ENCODE results near the gene RORC. TPM values are rescaled to one million over a fixed set of nuclear protein-coding genes. Genes with fewer than 3 reads are reported as not detected.

The RORC gene
- total and polyA plus RNA-seq, 2 of the 8 experiments (the other 6 are each of a cell fraction or from before 2014, with no cell fraction given): 0.44 to 0.54 TPM

DNA sequence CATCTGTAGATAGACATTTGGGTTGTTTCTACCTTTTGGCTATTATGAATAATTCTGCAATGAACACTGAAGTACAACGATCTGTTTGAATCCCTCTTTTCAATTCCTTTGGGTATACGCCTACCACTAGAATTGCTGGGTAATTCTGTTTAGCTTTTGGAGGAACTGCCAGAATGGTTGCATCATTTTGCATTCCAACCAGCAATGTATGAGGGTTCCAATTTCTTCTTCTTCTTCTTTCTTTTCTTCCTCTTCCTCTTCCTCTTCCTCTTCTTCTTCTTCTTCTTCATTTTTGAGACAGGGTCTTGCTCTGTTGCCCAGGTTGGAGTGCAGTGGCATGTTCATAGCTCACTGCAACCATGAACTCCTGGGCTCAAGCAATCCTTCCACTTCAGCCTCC, 35.7 kb upstream of the RORC start:
- H3K9me3 ChIP-seq (ENCODE audit: insufficient read depth in 2 of 2, low read depth in 1 of 2, low read length in 1 of 2): no peaks in the 10 kb centered on the region
- no peak overlapping the region for H3K56ac ChIP-seq (replicated peaks; ENCODE audit: insufficient read length, low read depth, low read length)
- H3K4me2 ChIP-seq (ENCODE audit: insufficient read depth in 1 of 2, low read depth in 2 of 2, low read length in 2 of 2): no peak overlapping the region
- no peaks in the 10 kb centered on the region for H3K36me3 ChIP-seq (ENCODE audit: control insufficient read depth in 2 of 4, insufficient read depth in 4 of 4, low read length in 3 of 4)
- FAIRE-seq (no peak), DNase-seq (ENCODE audit: low read depth in 1 of 2, low spot score in 2 of 2) (no peak)
- peaks cover 4 to 23% (median 9%) of the 10 kb centered on the region in 4 experiments; a peak in 5 of 7 replicates for H3K27me3 ChIP-seq (replicated peaks in 1 of 4; ENCODE audit: control insufficient read depth in 3 of 4, extremely low read depth in 1 of 4, insufficient read depth in 3 of 4, low read length in 3 of 4)
- no peak overlapping the region for H4K91ac ChIP-seq (replicated peaks; ENCODE audit: insufficient read length, low read length)
- no peaks in the 10 kb centered on the region for H3K79me1 ChIP-seq (ENCODE audit: low read depth, low read length)
- 0 out of 7 replicates have a peak, but pooled peaks cover 0 to 4% (median 0%) of the 10 kb centered on the region in 4 experiments for H3K4me1 ChIP-seq (replicated peaks in 1 of 4; ENCODE audit: control insufficient read depth in 3 of 4, insufficient read depth in 4 of 4, low read length in 3 of 4)
- no peak overlapping the region for H4K5ac ChIP-seq (ENCODE audit: insufficient read length, low read depth, low read length)
- CTCF ChIA-PET (ENCODE audit: partially characterized antibody): interaction anchor here (1.3 kb wide), 1 partner anchor 147 kb away, joined by 3 read pairs; no protein-coding TSS in a partner anchor
- H3K9ac ChIP-seq (replicated peaks in 1 of 4; ENCODE audit: extremely low read depth in 1 of 4, low read depth in 3 of 4, low read length in 3 of 4): no peak overlapping the region
- no peak overlapping the region for H3K27ac ChIP-seq (ENCODE audit: low read depth, low read length)
- 89% methylated on average over 2 of the region's 2 CpGs; no CpG with 5 or more reads in 1 of the 2 experiments for WGBS, 2 experiments (ENCODE audit: extremely low coverage in 1 of 2, insufficient coverage in 1 of 2, insufficient read length in 1 of 2, insufficient replicate concordance in 2 of 2, low coverage in 1 of 2, low lambda C conversion rate in 2 of 2, missing lambda C conversion rate in 1 of 2)
- H2BK120ac ChIP-seq (replicated peaks; ENCODE audit: low read depth, low read length): no peak overlapping the region
- H2AFZ ChIP-seq (ENCODE audit: low read length): no peak overlapping the region
- H2BK5ac ChIP-seq (ENCODE audit: low read depth, low read length): no peak overlapping the region
- H3K18ac ChIP-seq (ENCODE audit: extremely low read depth, low read length): no peak overlapping the region
- no peaks in the 10 kb centered on the region for H3K79me2 ChIP-seq (ENCODE audit: control insufficient read depth in 1 of 2, insufficient read depth in 2 of 2, low read length in 2 of 2)
- no peaks in the 10 kb centered on the region for H3K23me2 ChIP-seq (ENCODE audit: low read depth, low read length)
- no peak overlapping the region for H2BK20ac ChIP-seq (ENCODE audit: low read length)
- no peak overlapping the region for H3K4ac ChIP-seq (replicated peaks; ENCODE audit: insufficient read length, low read depth, low read length)
- H4K8ac ChIP-seq (ENCODE audit: extremely low read depth, insufficient read depth, low read length): no peak overlapping the region
- H4K20me1 ChIP-seq (replicated peaks in 1 of 2; ENCODE audit: control insufficient read depth in 1 of 2, insufficient read depth in 2 of 2, low read length in 2 of 2): no peaks in the 10 kb centered on the region
- H2BK12ac ChIP-seq (ENCODE audit: low read depth, low read length): no peak overlapping the region
- TF ChIP-seq CBX5 (IDR thresholded peaks at IDR 0.05; ENCODE audit: low read depth, low read length): no peak
- no peak for TF ChIP-seq KDM5A (IDR thresholded peaks at IDR 0.05; ENCODE audit: low read length)
- no peak for TF ChIP-seq JUND (IDR thresholded peaks at IDR 0.05; ENCODE audit: low read length)
- no peak for TF ChIP-seq CEBPB (IDR thresholded peaks at IDR 0.05; ENCODE audit: low read depth, low read length)
- TF ChIP-seq, protein P1, sequence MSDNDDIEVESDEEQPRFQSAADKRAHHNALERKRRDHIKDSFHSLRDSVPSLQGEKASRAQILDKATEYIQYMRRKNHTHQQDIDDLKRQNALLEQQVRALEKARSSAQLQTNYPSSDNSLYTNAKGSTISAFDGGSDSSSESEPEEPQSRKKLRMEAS (IDR thresholded peaks at IDR 0.05): no peak
- no peak for TF ChIP-seq HDAC6 (IDR thresholded peaks at IDR 0.05; ENCODE audit: low read depth, low read length)
- TF ChIP-seq TCF12 (IDR thresholded peaks at IDR 0.05; ENCODE audit: low read depth, low read length): no peak
- TF ChIP-seq YY1 (IDR thresholded peaks at IDR 0.05; ENCODE audit: low read depth, low read length): no peak
- TF ChIP-seq SIX5 (IDR thresholded peaks at IDR 0.05; ENCODE audit: low read depth, low read length): no peak
- TF ChIP-seq GABPA (IDR thresholded peaks at IDR 0.05; ENCODE audit: borderline replicate concordance, insufficient read depth, low read length): no peak
- no peak for TF ChIP-seq SP1 (IDR thresholded peaks at IDR 0.05; ENCODE audit: low read depth, low read length)
- TF ChIP-seq SIN3A (conservative IDR thresholded peaks at IDR 0.05 in 1 of 2, IDR thresholded peaks at IDR 0.05 in 1 of 2; ENCODE audit: low read depth in 1 of 2, low read length in 2 of 2): no peak
- no peak for TF ChIP-seq CBX8 (IDR thresholded peaks at IDR 0.05; ENCODE audit: borderline replicate concordance, low read depth, low read length)
- TF ChIP-seq PHF8 (conservative IDR thresholded peaks at IDR 0.05; ENCODE audit: low read depth, low read length): no peak
- no peak overlapping the region for H3K4me3 ChIP-seq (ENCODE audit: extremely low read depth in 1 of 4, insufficient read depth in 2 of 4, low read depth in 3 of 4, low read length in 4 of 4)
- no peak overlapping the region for H2BK15ac ChIP-seq (ENCODE audit: low read length)
- H3K23ac ChIP-seq (ENCODE audit: insufficient read length): no peak overlapping the region
- no peak overlapping the region for H3K14ac ChIP-seq (ENCODE audit: insufficient read length)
- POLR2A ChIA-PET (ENCODE audit: partially characterized antibody): no interaction called here
- H2AK5ac ChIP-seq (ENCODE audit: low read depth, low read length): no peak overlapping the region

Measured in H1 (cell line).